Rectal smooth muscle tissue (tissue), 1 donor: ENCODE results near the gene ANO2.

Source experiments
- H3K27ac ChIP-seq: one replicate; pipeline ENCODE4 v1.7.0; 2013; ENCODE audit warnings: low read depth, low read length, inconsistent platforms
- H3K27me3 ChIP-seq: one replicate; pipeline ENCODE4 v1.7.0; 2013; ENCODE audit warnings: low read length; ENCODE audit not compliant: control insufficient read depth, insufficient read depth
- H3K36me3 ChIP-seq: one replicate; pipeline ENCODE4 v1.7.0; 2013; ENCODE audit warnings: low read length; ENCODE audit not compliant: control insufficient read depth, insufficient read depth
- H3K4me1 ChIP-seq: one replicate; pipeline ENCODE4 v1.7.0; 2013; ENCODE audit warnings: low read length; ENCODE audit not compliant: control insufficient read depth, insufficient read depth
- H3K4me3 ChIP-seq: one replicate; pipeline ENCODE4 v1.7.0; 2013; ENCODE audit warnings: low read length
- H3K9ac ChIP-seq: one replicate; pipeline ENCODE4 v1.7.0; 2013; ENCODE audit warnings: low read length

The ANO2 gene

DNA sequence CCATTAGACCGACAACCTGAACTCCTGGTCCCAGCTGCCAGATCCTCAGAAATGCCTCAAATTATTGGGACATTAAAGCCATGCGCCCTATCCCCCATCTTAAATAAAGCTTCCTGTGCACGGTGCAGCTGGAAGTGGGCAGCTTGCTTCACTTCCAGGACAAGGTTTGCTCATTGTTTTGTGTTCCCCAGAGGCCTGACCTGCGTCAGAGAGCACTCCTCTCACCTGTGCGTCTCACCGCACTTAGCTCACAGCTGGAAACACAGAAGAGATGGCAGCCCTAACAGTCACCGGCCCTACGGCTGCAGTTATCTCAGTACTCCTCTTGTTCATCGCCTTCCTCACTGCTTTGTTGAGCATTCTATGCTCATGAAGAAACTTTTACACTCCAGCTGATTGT lies 135.5 kb downstream of the ANO2 start:
- Histone ChIP-seq H3K4me3 (no peak overlapping the region), H3K36me3 (no peaks in the 10 kb centered on the region), H3K27me3 (no peaks in the 10 kb centered on the region), H3K4me1 (no peaks in the 10 kb centered on the region), H3K27ac (no peak overlapping the region), H3K9ac (no peak overlapping the region)

DNA sequence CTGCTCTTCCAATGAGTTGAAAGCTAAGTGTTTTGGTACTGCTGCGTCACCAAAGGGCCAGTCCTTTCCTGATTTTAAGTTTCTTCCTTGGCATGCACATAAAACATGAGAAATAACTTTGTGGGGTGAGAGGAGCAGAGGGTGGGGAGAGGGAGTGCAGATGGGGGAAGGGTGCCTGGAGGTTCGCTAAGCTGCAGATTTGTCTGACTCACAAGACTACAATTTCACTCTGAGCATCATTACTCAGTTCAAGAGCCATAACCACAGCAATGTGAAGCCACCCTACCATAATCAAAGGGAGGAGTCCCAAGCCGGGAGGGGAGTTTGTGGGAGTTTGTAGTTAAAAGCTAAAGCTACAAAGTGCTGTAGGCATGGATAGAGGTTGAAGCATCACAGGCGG lies 136.1 kb downstream of the ANO2 start:
- no peaks in the 10 kb centered on the region for H3K27me3 ChIP-seq
- no peak overlapping the region for H3K9ac ChIP-seq
- H3K27ac ChIP-seq: no peak overlapping the region
- no peak overlapping the region for H3K4me3 ChIP-seq
- H3K4me1 ChIP-seq: no peaks in the 10 kb centered on the region
- no peaks in the 10 kb centered on the region for H3K36me3 ChIP-seq

DNA sequence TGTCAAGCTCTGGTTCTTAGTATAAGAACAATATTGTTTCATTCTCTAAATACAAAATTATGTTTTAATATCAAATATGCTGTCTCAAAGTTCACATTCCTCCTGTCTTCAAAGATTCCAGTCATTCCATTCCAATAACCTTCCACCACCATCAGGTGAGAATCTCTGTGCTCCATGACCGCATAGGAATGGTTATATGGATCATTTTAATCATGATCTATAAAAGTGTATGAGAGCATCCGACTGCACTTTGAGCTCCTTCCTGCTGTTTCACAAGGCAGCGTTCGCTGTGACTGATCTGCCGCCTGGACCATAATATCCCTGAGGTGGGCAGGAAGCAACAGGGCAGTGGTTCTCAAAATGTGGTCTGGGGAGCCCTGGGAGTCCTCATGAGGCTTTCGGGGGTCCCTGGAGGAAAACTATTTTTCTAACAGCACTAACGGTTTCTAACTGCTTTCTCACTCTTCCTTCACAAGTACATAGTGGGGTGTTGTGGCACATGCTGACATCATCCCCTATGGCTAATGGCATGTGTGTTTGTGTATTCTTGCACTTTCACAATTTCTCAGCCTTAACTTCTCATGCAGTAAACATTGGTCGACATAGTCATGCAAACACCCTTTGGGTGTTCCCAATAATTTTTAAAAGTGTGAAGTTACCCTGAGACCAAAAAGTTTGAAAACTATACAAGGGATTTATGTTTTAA lies 137.4 kb downstream of the ANO2 start:
- Histone ChIP-seq H3K27me3 (no peaks in the 10 kb centered on the region), H3K4me1 (no peaks in the 10 kb centered on the region), H3K4me3 (no peak overlapping the region), H3K9ac (no peak overlapping the region), H3K36me3 (no peaks in the 10 kb centered on the region), H3K27ac (no peak overlapping the region)

DNA sequence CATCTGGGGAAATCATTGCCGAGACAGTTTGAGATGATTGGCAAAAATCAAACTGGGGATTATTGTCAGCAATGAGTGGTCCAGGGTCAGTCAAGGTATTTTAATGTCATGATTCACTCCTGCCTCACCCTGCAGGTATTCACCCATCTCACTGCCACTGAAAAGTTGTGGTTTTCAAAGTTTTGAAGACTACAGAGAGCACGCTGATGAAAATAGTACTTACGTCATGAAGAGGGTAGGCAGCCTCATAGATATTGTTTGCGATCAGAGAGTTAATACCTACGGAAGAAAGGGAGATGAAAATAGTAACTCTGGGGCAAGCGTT lies 138.0 kb downstream of the ANO2 start:
- Histone ChIP-seq H3K27ac (no peak overlapping the region), H3K4me1 (no peaks in the 10 kb centered on the region), H3K4me3 (no peak overlapping the region), H3K27me3 (no peaks in the 10 kb centered on the region), H3K9ac (no peak overlapping the region), H3K36me3 (no peaks in the 10 kb centered on the region)

DNA sequence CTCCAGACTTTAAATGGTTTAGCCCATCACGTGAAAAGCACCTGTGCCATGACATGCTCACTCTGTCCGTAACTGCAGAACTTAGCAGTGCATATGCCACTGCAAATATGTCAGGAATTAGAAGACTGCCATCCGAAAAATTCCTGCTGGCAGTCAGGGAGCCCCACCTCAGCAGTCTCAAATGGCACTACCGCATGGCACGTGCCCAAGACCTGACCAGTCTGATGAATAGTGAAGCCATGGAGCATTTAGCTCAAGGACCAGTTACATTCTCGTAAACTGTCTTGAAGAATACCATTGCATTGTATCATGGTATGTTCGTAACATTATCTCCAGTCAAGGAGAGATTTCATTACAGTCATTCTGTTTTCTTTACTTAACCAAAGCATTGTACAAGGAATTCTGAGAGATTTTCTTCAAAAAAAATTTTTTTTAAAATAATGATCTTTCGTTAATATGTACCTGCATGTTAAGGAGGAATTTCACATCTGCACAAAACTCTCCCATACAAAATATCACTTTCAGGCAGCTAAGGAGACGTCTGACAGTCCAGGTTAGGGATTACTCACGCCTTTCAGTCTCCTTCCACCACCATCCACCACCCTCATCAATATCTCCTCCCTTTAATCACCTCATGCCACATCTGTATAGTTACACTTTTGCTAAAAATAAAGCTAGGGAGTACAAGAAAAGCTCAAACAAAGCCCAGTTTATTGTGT lies 138.5 kb downstream of the ANO2 start:
- no peak overlapping the region for H3K9ac ChIP-seq
- H3K36me3 ChIP-seq: no peaks in the 10 kb centered on the region
- H3K27ac ChIP-seq: no peak overlapping the region
- no peaks in the 10 kb centered on the region for H3K27me3 ChIP-seq
- H3K4me3 ChIP-seq: no peak overlapping the region
- H3K4me1 ChIP-seq: no peaks in the 10 kb centered on the region

DNA sequence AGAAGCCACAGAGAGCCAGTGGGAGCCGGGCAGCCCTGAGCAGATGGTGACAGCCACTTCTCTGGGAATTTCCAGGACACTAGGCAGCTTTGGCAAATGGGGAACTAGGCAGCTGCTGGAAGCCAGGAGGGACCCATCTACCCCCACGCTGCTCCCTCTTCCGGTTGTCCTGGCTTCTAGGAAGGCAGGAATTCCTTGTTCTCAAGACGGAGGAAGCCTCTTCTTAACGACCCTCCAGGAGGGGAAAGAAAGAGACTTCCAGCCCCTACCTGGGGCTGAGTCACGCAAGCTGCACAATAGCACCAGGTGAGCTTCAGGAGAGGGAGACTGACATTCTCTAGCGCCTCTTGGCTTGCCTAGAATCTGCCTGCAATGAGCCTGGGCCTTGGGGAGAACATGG lies 141.5 kb downstream of the ANO2 start:
- Histone ChIP-seq H3K27ac (no peak overlapping the region), H3K9ac (no peak overlapping the region), H3K4me1 (no peaks in the 10 kb centered on the region), H3K4me3 (no peak overlapping the region), H3K27me3 (no peaks in the 10 kb centered on the region), H3K36me3 (no peaks in the 10 kb centered on the region)

DNA sequence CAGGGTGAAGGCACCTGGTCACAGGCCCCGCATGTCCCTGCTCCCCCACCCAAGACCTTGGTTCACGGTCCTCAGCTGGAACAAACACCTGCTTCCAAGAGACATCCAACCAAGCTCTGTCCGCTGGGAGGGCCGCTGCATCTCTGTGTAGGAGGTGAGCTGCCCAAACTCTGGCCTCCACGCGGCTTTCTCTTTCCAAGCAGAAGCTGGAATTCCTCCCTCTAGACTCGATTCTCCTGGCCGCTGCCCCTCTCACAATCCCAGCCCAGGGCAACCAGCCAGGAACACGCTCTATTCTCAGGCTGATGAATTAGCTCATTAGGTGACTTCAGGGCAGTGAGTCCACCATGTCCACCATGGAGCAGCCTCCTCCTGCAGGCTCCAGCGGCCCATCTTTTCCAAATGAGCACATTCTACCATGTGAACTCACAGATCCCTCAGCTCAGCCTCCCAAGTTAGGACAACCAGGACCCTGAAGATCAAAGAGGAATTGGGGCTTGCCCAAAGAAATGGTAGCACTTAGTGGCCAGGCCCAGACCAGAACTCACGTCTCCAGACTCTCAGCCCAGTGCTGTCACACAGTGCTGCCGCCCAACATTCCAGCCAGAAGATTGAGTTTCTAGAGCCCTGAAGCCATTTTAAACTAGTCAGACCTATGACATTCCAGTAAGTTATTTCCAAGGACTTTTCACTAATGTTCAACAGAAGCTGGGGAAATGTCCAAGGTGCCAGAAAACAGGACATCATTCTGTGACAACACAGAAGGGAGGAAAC lies 146.6 kb downstream of the ANO2 start:
- no peak overlapping the region for H3K4me3 ChIP-seq
- no peaks in the 10 kb centered on the region for H3K36me3 ChIP-seq
- H3K9ac ChIP-seq: no peak overlapping the region
- no peaks in the 10 kb centered on the region for H3K27me3 ChIP-seq
- no peaks in the 10 kb centered on the region for H3K4me1 ChIP-seq
- no peak overlapping the region for H3K27ac ChIP-seq

DNA sequence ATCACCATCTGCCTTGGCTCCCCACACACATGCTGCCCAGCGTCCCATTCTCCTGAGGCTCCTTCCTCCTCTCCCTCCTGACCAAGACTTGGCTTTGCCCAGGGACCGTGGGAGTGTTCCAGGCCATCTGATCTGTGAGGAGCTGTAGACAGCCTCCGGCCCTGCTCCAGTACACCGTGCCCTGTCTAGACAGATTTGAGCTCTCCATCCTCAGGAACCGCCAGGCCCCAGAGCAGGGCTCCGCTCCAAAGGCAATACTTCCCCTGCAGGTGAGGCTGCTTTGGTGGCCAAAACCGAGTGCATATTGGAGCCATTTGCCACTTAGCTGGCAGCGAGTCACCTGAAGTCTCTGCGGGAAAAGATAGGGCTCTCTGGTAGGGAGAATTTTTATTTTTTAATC lies 147.4 kb downstream of the ANO2 start:
- Histone ChIP-seq H3K9ac (no peak overlapping the region), H3K4me1 (no peaks in the 10 kb centered on the region), H3K4me3 (no peak overlapping the region), H3K36me3 (no peaks in the 10 kb centered on the region), H3K27ac (no peak overlapping the region), H3K27me3 (no peaks in the 10 kb centered on the region)

DNA sequence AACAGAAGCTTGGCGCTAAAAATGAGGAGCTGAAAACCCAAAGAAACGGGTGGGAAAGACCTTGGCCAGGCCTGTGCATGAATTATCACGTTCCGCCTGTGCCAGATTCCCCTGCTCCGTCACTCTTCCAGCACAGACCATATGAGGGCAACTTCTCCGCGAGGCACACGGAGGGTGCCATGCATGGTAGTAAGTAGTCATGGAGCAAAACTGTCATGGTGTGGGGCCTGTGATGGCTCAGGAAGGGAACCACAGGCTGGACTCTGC lies 148.2 kb downstream of the ANO2 start:
- Histone ChIP-seq H3K27me3 (no peaks in the 10 kb centered on the region), H3K4me3 (no peak overlapping the region), H3K36me3 (no peaks in the 10 kb centered on the region), H3K27ac (no peak overlapping the region), H3K4me1 (no peaks in the 10 kb centered on the region), H3K9ac (no peak overlapping the region)

DNA sequence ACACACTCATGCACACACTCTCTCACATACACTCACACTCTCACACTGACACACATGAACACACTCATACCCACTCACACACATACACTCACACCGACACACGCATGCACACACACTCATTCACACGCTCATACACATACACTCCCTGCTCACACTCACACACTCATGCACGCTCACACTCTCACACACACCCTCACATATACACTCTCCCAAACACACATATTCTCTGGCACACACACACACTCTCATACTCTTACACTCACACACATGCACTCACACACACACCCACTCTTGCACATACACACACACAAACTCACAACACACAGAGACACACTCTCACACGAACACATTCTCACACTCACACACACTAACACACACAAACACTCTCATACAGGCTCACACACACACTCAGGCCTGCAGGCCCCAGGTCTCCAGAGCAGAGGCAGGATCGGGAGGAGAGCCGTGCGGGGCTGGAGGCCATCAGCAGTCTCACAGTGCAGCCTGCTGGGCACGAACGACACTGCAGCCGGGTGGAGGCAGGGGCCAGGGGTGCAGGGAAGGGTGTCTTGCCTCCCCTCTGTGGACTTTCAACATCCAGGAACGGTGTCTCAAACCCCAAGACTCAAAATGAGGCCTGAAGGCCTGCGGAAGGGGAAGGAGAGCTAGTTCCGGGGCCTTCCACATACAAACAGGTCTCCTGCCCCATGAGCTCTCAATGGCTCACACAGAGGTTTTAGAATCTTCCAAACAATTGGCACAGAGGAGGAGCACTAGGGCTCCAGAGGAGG lies 148.7 kb downstream of the ANO2 start:
- Histone ChIP-seq H3K9ac (no peak overlapping the region), H3K27me3 (no peaks in the 10 kb centered on the region), H3K27ac (no peak overlapping the region), H3K4me1 (no peaks in the 10 kb centered on the region), H3K4me3 (no peak overlapping the region), H3K36me3 (no peaks in the 10 kb centered on the region)

DNA sequence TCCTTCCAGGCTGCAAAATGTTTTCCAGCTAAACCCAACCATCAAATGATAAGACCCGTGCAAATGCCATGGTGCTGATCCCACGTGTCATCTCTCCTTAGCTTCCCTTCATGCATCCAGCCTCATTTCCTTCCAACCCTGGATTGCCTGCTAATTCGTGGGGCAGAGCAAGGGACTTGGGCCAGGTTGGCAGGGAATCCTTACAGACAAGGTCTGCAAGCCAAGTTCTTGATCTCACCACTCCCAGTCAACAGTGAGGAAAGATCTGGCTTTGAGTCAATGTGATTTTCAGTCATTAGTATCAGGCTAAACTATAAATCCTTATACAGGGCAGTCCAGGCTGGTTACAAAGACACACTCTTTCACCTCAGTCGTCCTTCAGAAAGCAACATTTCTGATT lies 150.9 kb downstream of the ANO2 start:
- Histone ChIP-seq H3K27me3 (no peaks in the 10 kb centered on the region), H3K27ac (no peak overlapping the region), H3K9ac (no peak overlapping the region), H3K4me1 (no peaks in the 10 kb centered on the region), H3K36me3 (no peaks in the 10 kb centered on the region), H3K4me3 (no peak overlapping the region)

DNA sequence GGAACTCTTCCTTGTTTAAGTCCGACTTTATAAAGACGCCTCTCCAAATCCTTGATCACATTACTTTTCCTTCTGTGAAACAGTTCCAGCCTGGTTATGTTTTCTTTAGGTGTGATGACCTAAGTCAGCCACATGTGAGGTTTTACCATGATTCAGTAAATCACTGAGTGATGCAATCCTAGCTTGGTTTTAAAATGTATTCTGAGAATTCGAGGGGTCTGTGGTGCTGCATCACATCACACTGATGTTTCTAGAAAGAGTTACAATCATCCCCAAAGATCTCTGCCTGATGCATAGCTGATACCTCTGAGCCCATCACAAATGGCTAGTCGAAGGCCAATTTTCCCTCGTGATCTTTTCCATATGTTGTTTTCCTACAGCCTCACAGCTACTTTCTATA lies 152.7 kb downstream of the ANO2 start:
- Histone ChIP-seq H3K4me1 (no peaks in the 10 kb centered on the region), H3K4me3 (no peak overlapping the region), H3K27me3 (no peaks in the 10 kb centered on the region), H3K9ac (no peak overlapping the region), H3K27ac (no peak overlapping the region), H3K36me3 (no peaks in the 10 kb centered on the region)
